ENCODE data around the gene CBX7.

GRCh38 chr22:39132281-39132680 is 20.2 kb downstream of the CBX7 start:
- no peak for TF ChIP-seq CTCF (IDR thresholded peaks at IDR 0.05)
- no peak for TF ChIP-seq POLR2A (IDR thresholded peaks at IDR 0.05)
